ENCODE results near the gene SIGLEC7.

Gene SIGLEC7

GRCh38 chr19:51096473-51097165 is 45.5 kb upstream of the SIGLEC7 start:
- no peak for TF ChIP-seq CTCF (conservative IDR thresholded peaks at IDR 0.05; ENCODE audit: low read depth, low read length)
- Histone ChIP-seq H3K79me2 (ENCODE audit: insufficient read depth, low read depth) (no peaks in the 10 kb centered on the region), H3K4me2 (no peak overlapping the region), H3K9ac (no peak overlapping the region), H3K4me3 (IDR thresholded peaks at IDR 0.05; ENCODE audit: insufficient read depth, low read depth, low read length) (no peak overlapping the region), H3K4me1 (ENCODE audit: low read depth, poor library complexity, severe bottlenecking) (no peaks in the 10 kb centered on the region), H4K20me1 (ENCODE audit: insufficient read depth) (no peaks in the 10 kb centered on the region), H3K27ac (no peak overlapping the region), H3K36me3 (ENCODE audit: insufficient read depth) (no peaks in the 10 kb centered on the region; the same call in 1 of the 2 replicates), H2AFZ (ENCODE audit: low read depth) (no peak overlapping the region), H3K27me3 (ENCODE audit: insufficient read depth, low read depth) (no peaks in the 10 kb centered on the region)

GRCh38 chr19:51097166-51097738 is 44.8 kb upstream of the SIGLEC7 start:
- no peaks in the 10 kb centered on the region for H3K79me2 ChIP-seq (ENCODE audit: insufficient read depth, low read depth)
- H3K27ac ChIP-seq, result no peak overlapping the region
- no peak overlapping the region for H3K4me3 ChIP-seq (IDR thresholded peaks at IDR 0.05; ENCODE audit: insufficient read depth, low read depth, low read length)
- H3K9ac ChIP-seq, result no peak overlapping the region
- TF ChIP-seq CTCF (conservative IDR thresholded peaks at IDR 0.05; ENCODE audit: low read depth, low read length), result peak; percentile 61; the same call in 1 of the 2 replicates
- H4K20me1 ChIP-seq (ENCODE audit: insufficient read depth), result no peaks in the 10 kb centered on the region
- H2AFZ ChIP-seq (ENCODE audit: low read depth), result no peak overlapping the region
- H3K27me3 ChIP-seq (ENCODE audit: insufficient read depth, low read depth), result no peaks in the 10 kb centered on the region
- H3K4me2 ChIP-seq, result no peak overlapping the region
- no peaks in the 10 kb centered on the region for H3K4me1 ChIP-seq (ENCODE audit: low read depth, poor library complexity, severe bottlenecking)
- no peaks in the 10 kb centered on the region; the same call in 1 of the 2 replicates for H3K36me3 ChIP-seq (ENCODE audit: insufficient read depth)

- no peak for TF ChIP-seq CTCF (conservative IDR thresholded peaks at IDR 0.05; ENCODE audit: low read depth, low read length)
- Histone ChIP-seq H2AFZ (ENCODE audit: low read depth) (no peak overlapping the region), H4K20me1 (ENCODE audit: insufficient read depth) (no peaks in the 10 kb centered on the region), H3K79me2 (ENCODE audit: insufficient read depth, low read depth) (no peaks in the 10 kb centered on the region), H3K9ac (no peak overlapping the region), H3K36me3 (ENCODE audit: insufficient read depth) (no peaks in the 10 kb centered on the region; the same call in 1 of the 2 replicates), H3K27me3 (ENCODE audit: insufficient read depth, low read depth) (no peaks in the 10 kb centered on the region), H3K4me3 (IDR thresholded peaks at IDR 0.05; ENCODE audit: insufficient read depth, low read depth, low read length) (no peak overlapping the region), H3K27ac (no peak overlapping the region), H3K4me1 (ENCODE audit: low read depth, poor library complexity, severe bottlenecking) (no peaks in the 10 kb centered on the region), H3K4me2 (no peak overlapping the region)
Observed at GRCh38 chr19:51097796-51098195, 44.3 kb upstream of the SIGLEC7 start.

GRCh38 chr19:51098365-51099046 is 43.6 kb upstream of the SIGLEC7 start:
- Histone ChIP-seq H3K79me2 (ENCODE audit: insufficient read depth, low read depth) (no peaks in the 10 kb centered on the region), H3K27me3 (ENCODE audit: insufficient read depth, low read depth) (no peaks in the 10 kb centered on the region), H3K4me2 (no peak overlapping the region), H3K27ac (no peak overlapping the region), H3K4me3 (IDR thresholded peaks at IDR 0.05; ENCODE audit: insufficient read depth, low read depth, low read length) (no peak overlapping the region), H2AFZ (ENCODE audit: low read depth) (no peak overlapping the region), H3K9ac (no peak overlapping the region), H3K4me1 (ENCODE audit: low read depth, poor library complexity, severe bottlenecking) (no peaks in the 10 kb centered on the region), H3K36me3 (ENCODE audit: insufficient read depth) (no peaks in the 10 kb centered on the region; the same call in 1 of the 2 replicates), H4K20me1 (ENCODE audit: insufficient read depth) (no peaks in the 10 kb centered on the region)
- TF ChIP-seq CTCF (conservative IDR thresholded peaks at IDR 0.05; ENCODE audit: low read depth, low read length), result no peak

Data from KMS-11 (cell line).